Right lobe of liver (tissue), 6 donors: ENCODE results near the gene EOMES. TPM values are rescaled to one million over a fixed set of nuclear protein-coding genes. Genes with fewer than 3 reads are reported as not detected.
A peak's percentile ranks its signal among the peaks of the same experiment; 100 is the strongest.

Experiments
- ATAC-seq, 4 donors: fragments of 200-7000 bp; cut with Tn5 transposase; one replicate each; pipeline ENCODE4 v1.9.1; 2020; ENCODE audit warnings: mild to moderate bottlenecking in 4 of 4, moderate library complexity in 4 of 4
- DNase-seq, 3 donors: peaks; one replicate each; pipeline ENCODE4 v3.0.0-alpha.2; 2020
- H3K27ac ChIP-seq, 3 donors: fragments of 200-600 bp; one replicate each; pipeline ENCODE4 v1.8.0; 2022
- H3K27me3 ChIP-seq, 2 donors: fragments of 200-600 bp; one replicate each; pipeline ENCODE4 v1.8.0; 2022
- H3K36me3 ChIP-seq, 4 donors: fragments of 200-600 bp; sonication (generic) in 1 of 4; one replicate each; pipeline versions ENCODE4 v1.5.1 to v1.8.0; 2017 to 2022; ENCODE audit warnings: control low read depth in 1 of 4
- H3K4me1 ChIP-seq, 4 donors: fragments of 200-600 bp; sonication (generic) in 1 of 4; one replicate each; pipeline versions ENCODE4 v1.5.1 to v1.8.0; 2017 to 2022; ENCODE audit warnings: control low read depth in 1 of 4
- H3K4me3 ChIP-seq, 3 donors: fragments of 200-600 bp; one replicate each; pipeline ENCODE4 v1.8.0; 2022
- H3K9me3 ChIP-seq, 4 donors: fragments of 200-600 bp; sonication (generic) in 1 of 4; one replicate each; pipeline versions ENCODE4 v1.5.1 to v1.8.0; 2017 to 2022; ENCODE audit warnings: control low read depth in 1 of 4
- POLR2A ChIP-seq: fragments of 450-650 bp; IDR thresholded peaks from one replicate; pipeline ENCODE4 v1.6.1; 2017; ENCODE audit warnings: antibody characterized with exemption, mild to moderate bottlenecking
- WGBS: methylation state at CpG from one replicate; pipeline ENCODE4 v1.1.6; 2018; ENCODE audit warnings: low coverage, low lambda C conversion rate; ENCODE audit not compliant: insufficient coverage; ENCODE audit errors: missing lambda C conversion rate; 5-methylcytosine and 5-hydroxymethylcytosine counted together
- intact Hi-C, 2 donors: fragments of 100-400 bp; cut with DNase I; formaldehyde crosslinking; loops; one replicate each; pipeline versions ENCODE4 v1.11.2 to v1.14.1; 2022
- total RNA-seq, 6 experiments: library from RNA; depleted of rRNA in 2 of 6; stranded (reverse); fragments of >200 nt in 2 of 6; fragmentation: NEBNext Ultra II Directional in 3 of 6; extraction: Animal tissue kit (Norgen Biotek cat#: 25700) in 3 of 6; gene quantifications; one replicate each; pipeline versions ENCODE4 v1.1.0 to v1.2.4, GENCODE V29; 2016 to 2023
- TF ChIP-seq, protein P1 (sequence below), 4 donors: fragments of 200-600 bp in 3 of 4; fragments of 450-650 bp in 1 of 4; IDR thresholded peaks; one replicate each; pipeline versions ENCODE4 v1.5.1 to v1.8.0; 2016 to 2022; ENCODE audit warnings: antibody characterized with exemption in 4 of 4, mild to moderate bottlenecking in 2 of 4
- donor health status: DM: no; HTN: yes; CAD: no.
- donor health status: DM: no; HTN: no; CAD: no.
- donor health status: DM: no; HTN: no; CAD: no.
- donor health status: DM: no; HTN: yes; CAD: no.
- donor health status: DM: no; HTN: yes; CAD: no.

The EOMES gene
- total RNA-seq, 6 experiments from 2014 or later: 0.11 to 1.0 (median 0.33) TPM

DNA sequence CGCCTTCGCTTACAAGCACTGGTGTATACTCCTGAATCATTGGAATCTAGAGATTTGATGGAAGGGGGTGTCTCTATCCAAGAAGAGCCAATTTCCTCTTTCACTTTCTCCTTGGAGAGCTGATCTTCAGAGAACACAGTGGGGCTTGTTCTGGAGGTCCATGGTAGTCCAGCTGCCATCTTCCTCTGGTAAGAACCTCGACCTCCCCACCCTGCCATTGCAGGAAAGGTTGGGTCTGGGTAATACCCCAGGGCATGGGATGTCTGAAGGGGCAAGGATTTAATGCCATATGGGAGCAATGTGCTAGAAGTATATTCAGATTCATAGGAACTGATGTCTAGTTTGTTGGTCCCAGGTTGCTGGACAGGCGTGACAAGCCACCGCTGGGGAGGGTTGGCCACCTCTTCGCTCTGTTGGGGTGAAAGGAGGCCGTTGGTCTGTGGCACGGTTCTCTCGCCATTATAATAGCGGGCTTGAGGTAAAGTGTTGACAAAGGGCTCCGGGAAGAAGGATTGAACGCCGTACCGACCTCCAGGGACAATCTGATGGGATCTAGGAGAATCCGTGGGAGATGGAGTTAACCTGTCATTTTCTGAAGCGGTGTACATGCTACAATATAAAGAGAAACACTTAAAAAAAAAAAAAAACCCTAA is 4.8 kb downstream of the EOMES start:
- TF ChIP-seq, protein P1, sequence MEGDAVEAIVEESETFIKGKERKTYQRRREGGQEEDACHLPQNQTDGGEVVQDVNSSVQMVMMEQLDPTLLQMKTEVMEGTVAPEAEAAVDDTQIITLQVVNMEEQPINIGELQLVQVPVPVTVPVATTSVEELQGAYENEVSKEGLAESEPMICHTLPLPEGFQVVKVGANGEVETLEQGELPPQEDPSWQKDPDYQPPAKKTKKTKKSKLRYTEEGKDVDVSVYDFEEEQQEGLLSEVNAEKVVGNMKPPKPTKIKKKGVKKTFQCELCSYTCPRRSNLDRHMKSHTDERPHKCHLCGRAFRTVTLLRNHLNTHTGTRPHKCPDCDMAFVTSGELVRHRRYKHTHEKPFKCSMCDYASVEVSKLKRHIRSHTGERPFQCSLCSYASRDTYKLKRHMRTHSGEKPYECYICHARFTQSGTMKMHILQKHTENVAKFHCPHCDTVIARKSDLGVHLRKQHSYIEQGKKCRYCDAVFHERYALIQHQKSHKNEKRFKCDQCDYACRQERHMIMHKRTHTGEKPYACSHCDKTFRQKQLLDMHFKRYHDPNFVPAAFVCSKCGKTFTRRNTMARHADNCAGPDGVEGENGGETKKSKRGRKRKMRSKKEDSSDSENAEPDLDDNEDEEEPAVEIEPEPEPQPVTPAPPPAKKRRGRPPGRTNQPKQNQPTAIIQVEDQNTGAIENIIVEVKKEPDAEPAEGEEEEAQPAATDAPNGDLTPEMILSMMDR (IDR thresholded peaks at IDR 0.05): no peak
- no peak for TF ChIP-seq POLR2A
- Histone ChIP-seq H3K4me1 (peaks cover 0 to 40% (median 5%) of the 10 kb centered on the region in 4 donors), H3K4me3 (no peak overlapping the region), H3K9me3 (no peaks in the 10 kb centered on the region), H3K27me3 (peaks cover 5 to 47% of the 10 kb centered on the region in 2 donors), H3K27ac (no peak overlapping the region), H3K36me3 (no peaks in the 10 kb centered on the region)
- no peak for ATAC-seq
- 78% methylated on average over 9 of the region's 16 CpGs for WGBS
- DNase-seq: no peak
- intact Hi-C loops: loop anchor here in 1 of 2 donors (10.0 kb wide), 1 partner anchor 607 kb away; no protein-coding TSS in a partner anchor

DNA sequence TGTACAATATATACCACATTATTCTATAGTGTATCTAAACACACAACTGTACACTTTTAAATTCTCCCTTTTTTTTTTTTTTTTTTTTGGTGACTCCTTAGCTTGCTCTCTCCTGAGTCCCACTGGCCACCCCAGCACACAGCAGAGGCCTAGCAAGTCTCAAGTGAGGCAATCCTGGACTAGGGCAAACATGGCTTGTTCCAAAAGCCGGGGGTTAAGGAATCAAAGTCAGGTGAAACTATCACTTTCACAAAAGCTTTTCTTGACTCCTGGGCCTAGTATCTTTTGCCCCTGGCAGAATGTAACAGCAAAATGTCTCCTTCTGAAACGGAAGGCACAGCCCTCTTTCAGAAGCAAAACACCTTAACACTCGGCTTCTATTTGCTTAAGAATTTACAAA is 5.8 kb downstream of the EOMES start:
- no peaks in the 10 kb centered on the region for H3K9me3 ChIP-seq
- H3K27ac ChIP-seq: no peak overlapping the region
- ATAC-seq (no peak), DNase-seq (no peak)
- intact Hi-C loops: loop anchor here in 1 of 2 donors (10.0 kb wide), 1 partner anchor 608 kb away; no protein-coding TSS in a partner anchor
- H3K4me3 ChIP-seq: no peak overlapping the region
- TF ChIP-seq POLR2A: no peak
- TF ChIP-seq, protein P1 (IDR thresholded peaks at IDR 0.05): no peak
- H3K27me3 ChIP-seq: peaks cover 0 to 37% of the 10 kb centered on the region in 2 donors
- H3K4me1 ChIP-seq: peaks cover 0 to 32% (median 3%) of the 10 kb centered on the region in 4 donors
- WGBS: 72% methylated on average over 3 of the region's 3 CpGs
- no peaks in the 10 kb centered on the region for H3K36me3 ChIP-seq

DNA sequence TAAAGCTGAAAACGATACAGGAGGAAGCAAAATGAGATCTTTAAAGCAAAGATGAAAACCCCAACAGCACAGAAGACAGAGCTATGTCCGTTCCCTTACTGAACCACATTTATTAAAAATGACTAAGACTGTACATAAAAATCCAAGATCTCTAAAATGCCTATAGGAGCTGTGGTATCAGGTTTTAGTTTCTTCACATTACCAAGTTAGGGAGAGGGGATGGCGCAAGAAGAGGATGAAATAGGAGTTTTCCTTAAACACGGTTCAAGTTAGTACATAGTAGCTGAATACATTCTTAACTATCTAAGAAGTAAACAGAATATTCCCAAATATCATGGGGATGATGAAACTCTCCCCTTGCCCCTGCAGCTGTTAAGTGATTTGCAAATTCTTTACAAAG is 6.3 kb downstream of the EOMES start:
- H3K9me3 ChIP-seq: no peaks in the 10 kb centered on the region
- WGBS: 57% methylated on average over 4 of the region's 4 CpGs
- H3K27ac ChIP-seq: no peak overlapping the region
- H3K4me1 ChIP-seq: peaks cover 0 to 29% (median 1%) of the 10 kb centered on the region in 4 donors
- ATAC-seq (no peak), DNase-seq (no peak)
- H3K4me3 ChIP-seq: no peak overlapping the region
- H3K36me3 ChIP-seq: no peaks in the 10 kb centered on the region
- no peak for TF ChIP-seq POLR2A
- TF ChIP-seq, protein P1 (IDR thresholded peaks at IDR 0.05): no peak
- H3K27me3 ChIP-seq: peaks cover 0 to 32% of the 10 kb centered on the region in 2 donors
- intact Hi-C loops: loop anchor here in 1 of 2 donors (10.0 kb wide), 1 partner anchor 609 kb away; no protein-coding TSS in a partner anchor

DNA sequence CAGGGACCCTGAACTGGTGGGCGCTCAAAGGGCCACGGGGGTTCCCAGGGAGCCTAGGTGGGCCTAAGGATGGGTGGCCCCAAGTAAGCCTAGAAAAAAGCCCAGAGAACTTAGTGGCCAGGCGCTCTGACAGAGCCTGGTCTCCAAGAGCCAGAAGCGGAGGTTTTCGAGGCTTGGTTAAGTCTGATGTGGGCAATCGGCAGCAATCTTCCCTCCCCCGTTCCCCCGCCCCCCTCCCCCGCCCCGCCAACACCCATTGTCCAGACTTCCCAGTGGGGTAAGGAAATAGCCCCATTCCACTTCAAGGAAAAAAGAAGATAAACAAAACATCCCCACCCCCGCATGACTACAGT is 6.7 kb downstream of the EOMES start:
- Histone ChIP-seq H3K4me3 (peak overlapping the region in 1 of 3 donors; percentile 10), H3K27me3 (peaks cover 0 to 29% of the 10 kb centered on the region in 2 donors), H3K36me3 (no peaks in the 10 kb centered on the region), H3K27ac (no peak overlapping the region), H3K4me1 (peaks cover 0 to 29% (median 0%) of the 10 kb centered on the region in 4 donors), H3K9me3 (no peaks in the 10 kb centered on the region)
- WGBS: 2% methylated on average over 6 of the region's 11 CpGs
- ATAC-seq (no peak), DNase-seq (no peak)
- TF ChIP-seq POLR2A: no peak
- TF ChIP-seq, protein P1 (IDR thresholded peaks at IDR 0.05): no peak
- intact Hi-C loops: loop anchor here in 1 of 2 donors (10.0 kb wide), 1 partner anchor 609 kb away; no protein-coding TSS in a partner anchor
